IMR-90 (cell line): ENCODE data around the gene FRAS1. TPM values are rescaled to one million over a fixed set of nuclear protein-coding genes. Genes with fewer than 3 reads are reported as not detected.

Source experiments
- ATAC-seq: fragments of 200-7000 bp; cut with Tn5 transposase; 2 replicates; pipeline ENCODE4 v1.9.1; 2020; ENCODE audit warnings: low read depth, mild to moderate bottlenecking, moderate library complexity
- BruUV-seq: library from RNA; stranded (reverse); fragments of 400-500 nt; replicated peaks from 2 replicates; lab custom pipeline; 2021; lab: Mats Ljungman, UMichigan
- CTCF ChIA-PET: fragments of 300-600 bp; formaldehyde crosslinking; extraction: SDS; loops from one replicate; lab custom pipeline; 2021; ENCODE audit warnings: antibody characterized with exemption; lab: Yijun Ruan, JAX
- POLR2A ChIA-PET: fragments of 300-600 bp; sonication (Branson Sonifier 250); formaldehyde crosslinking; loops from one replicate; lab custom pipeline; 2022; ENCODE audit warnings: antibody characterized with exemption; ENCODE audit not compliant: unreplicated experiment; lab: Charles Lee
- DNase-seq: peaks from one replicate; pipeline ENCODE4 v3.0.0; 2013
- H2AFZ ChIP-seq: replicated peaks from 2 replicates; pipeline ENCODE3; 2013; ENCODE audit warnings: low read length, mild to moderate bottlenecking; ENCODE audit not compliant: poor library complexity
- H2AK5ac ChIP-seq: 2 replicates; pipeline ENCODE4 v1.6.1; 2013; ENCODE audit warnings: low read depth, low read length, inconsistent platforms
- H2AK9ac ChIP-seq: replicated peaks from 2 replicates; pipeline ENCODE3; 2013; ENCODE audit warnings: mild to moderate bottlenecking, low read depth, low read length, moderate library complexity; ENCODE audit not compliant: poor library complexity
- H2BK120ac ChIP-seq: 2 replicates; pipeline ENCODE4 v1.6.1; 2013; ENCODE audit warnings: low read depth, low read length, inconsistent platforms
- H2BK15ac ChIP-seq: 3 replicates; pipeline ENCODE4 v1.6.1; 2013; ENCODE audit warnings: low read depth, low read length, inconsistent platforms
- H2BK20ac ChIP-seq: 2 replicates; pipeline ENCODE4 v1.6.1; 2013; ENCODE audit warnings: low read depth, mild to moderate bottlenecking, inconsistent platforms, low read length, moderate library complexity
- H2BK5ac ChIP-seq: 2 replicates; pipeline ENCODE4 v1.6.1; 2013; ENCODE audit warnings: mild to moderate bottlenecking, low read depth, low read length, inconsistent platforms; ENCODE audit not compliant: poor library complexity, severe bottlenecking
- H3K14ac ChIP-seq: replicated peaks from 2 replicates; pipeline ENCODE4 v1.6.1; 2013; ENCODE audit warnings: low read depth, low read length, inconsistent platforms
- H3K18ac ChIP-seq: 2 replicates; pipeline ENCODE4 v1.6.1; 2013; ENCODE audit warnings: low read depth, low read length, control low read depth
- H3K23ac ChIP-seq: 2 replicates; pipeline ENCODE4 v1.6.1; 2013; ENCODE audit warnings: low read depth, low read length, inconsistent platforms
- H3K27ac ChIP-seq: 2 replicates; pipeline ENCODE4 v1.5.1; 2013; ENCODE audit warnings: mild to moderate bottlenecking, control low read depth, low read length; ENCODE audit not compliant: insufficient read depth
- H3K27me3 ChIP-seq: 2 replicates; pipeline ENCODE4 v1.6.1; 2013; ENCODE audit warnings: low read length; ENCODE audit not compliant: control insufficient read depth, insufficient read depth
- H3K36me3 ChIP-seq: 2 replicates; pipeline ENCODE4 v1.6.1; 2013; ENCODE audit warnings: low read length, mixed read lengths; ENCODE audit not compliant: control insufficient read depth, insufficient read depth
- H3K4ac ChIP-seq: 2 replicates; pipeline ENCODE4 v1.6.1; 2013; ENCODE audit warnings: low read depth, low read length, inconsistent platforms
- H3K4me1 ChIP-seq: 2 replicates; pipeline ENCODE4 v1.6.1; 2013; ENCODE audit warnings: low read length, mixed read lengths; ENCODE audit not compliant: control insufficient read depth, insufficient read depth
- H3K4me2 ChIP-seq: 2 replicates; pipeline ENCODE4 v1.6.1; 2013; ENCODE audit warnings: low read depth, mild to moderate bottlenecking, control low read depth, low read length, moderate library complexity
- H3K4me3 ChIP-seq: 2 replicates; pipeline ENCODE4 v1.5.1; 2013; ENCODE audit warnings: low read depth, mild to moderate bottlenecking, control low read depth, low read length, moderate library complexity; ENCODE audit not compliant: insufficient read depth
- H3K56ac ChIP-seq: 2 replicates; pipeline ENCODE4 v1.6.1; 2013; ENCODE audit warnings: low read length, inconsistent platforms; ENCODE audit not compliant: insufficient read depth; ENCODE audit errors: extremely low read depth
- H3K79me1 ChIP-seq, 2 experiments: 2 replicates each; pipeline ENCODE4 v1.6.1; 2013; ENCODE audit warnings: low read length in 2 of 2, inconsistent platforms in 1 of 2, low read depth in 1 of 2
- H3K9ac ChIP-seq: 2 replicates; pipeline ENCODE4 v1.6.1; 2013; ENCODE audit warnings: low read depth, low read length, control low read depth
- H3K9me1 ChIP-seq: 2 replicates; pipeline ENCODE4 v1.6.1; 2013; ENCODE audit warnings: low read length, inconsistent platforms; ENCODE audit not compliant: insufficient read depth
- H3K9me3 ChIP-seq: 2 replicates; pipeline ENCODE4 v1.6.1; 2013; ENCODE audit warnings: low read length; ENCODE audit not compliant: control insufficient read depth, insufficient read depth
- H4K20me1 ChIP-seq: 2 replicates; pipeline ENCODE4 v1.6.1; 2013; ENCODE audit warnings: low read length, inconsistent platforms; ENCODE audit not compliant: insufficient read depth
- H4K5ac ChIP-seq: 2 replicates; pipeline ENCODE4 v1.6.1; 2013; ENCODE audit warnings: mild to moderate bottlenecking, low read depth, low read length, control low read depth
- H4K8ac ChIP-seq, 2 experiments: 2 replicates each; pipeline ENCODE4 v1.6.1; 2013; ENCODE audit warnings: low read depth in 2 of 2, low read length in 2 of 2, control low read depth in 1 of 2, inconsistent platforms in 1 of 2
- H4K91ac ChIP-seq: 2 replicates; pipeline ENCODE4 v1.6.1; 2013; ENCODE audit warnings: low read depth, low read length, inconsistent platforms; ENCODE audit not compliant: insufficient read depth
- MAZ ChIP-seq: IDR thresholded peaks from 2 replicates; pipeline ENCODE4 v1.6.1; 2012; ENCODE audit warnings: low read depth, mild to moderate bottlenecking, low read length, improper control_type of control experiment, moderate library complexity, borderline replicate concordance
- NFE2L2 ChIP-seq: fragments of 150-350 bp; IDR thresholded peaks from 2 replicates; pipeline ENCODE4 v1.6.1; 2016; ENCODE audit warnings: low read depth, mild to moderate bottlenecking, low read length
- WGBS, 2 experiments: methylation state at CpG; one replicate each; pipeline versions ENCODE4 v1.1.5 to v1.1.7; 2013; ENCODE audit warnings: missing lambda C conversion rate in 2 of 2; ENCODE audit not compliant: insufficient read length in 1 of 2; ENCODE audit errors: extremely low coverage in 2 of 2; 5-methylcytosine and 5-hydroxymethylcytosine counted together
- dilution Hi-C: fragments of 300-500 bp; cut with HindIII; formaldehyde crosslinking; loops from one replicate; pipeline ENCODE4 v1.14.3; 2018; ENCODE audit warnings: low sequenced_read_pairs; ENCODE audit not compliant: unreplicated experiment
- in situ Hi-C: fragments of 300-500 bp; cut with MboI; formaldehyde crosslinking; loops from 3 replicates; pipeline ENCODE4 v1.14.3; 2019; ENCODE audit warnings: low sequenced_read_pairs, inconsistent platforms, mixed read lengths
- intact Hi-C: fragments of 100-400 bp; cut with micrococcal nuclease; formaldehyde crosslinking; loops from 2 replicates; pipeline ENCODE4 v1.10.0; 2022
- polyA plus RNA-seq, 3 experiments: library from polyadenylated mRNA; depleted of rRNA; stranded (reverse); fragments of >200 nt; gene quantifications; 2 replicates each; pipeline ENCODE4 v1.2.3, GENCODE V29; 2012; ENCODE audit warnings: low replicate concordance in 1 of 3
- total RNA-seq: library from RNA; depleted of rRNA; stranded (reverse); fragments of >200 nt; gene quantifications from 2 replicates; pipeline ENCODE4 v1.2.3, GENCODE V29; 2012
- TF ChIP-seq, protein P1 (sequence below): conservative IDR thresholded peaks from 2 replicates; pipeline ENCODE4 v1.5.1; 2012; ENCODE audit warnings: mild to moderate bottlenecking, low read depth, low read length, improper control_type of control experiment
- TF ChIP-seq, protein P2 (sequence below): fragments of 150-350 bp; IDR thresholded peaks from 2 replicates; pipeline ENCODE4 v1.6.1; 2016; ENCODE audit warnings: low read depth, mild to moderate bottlenecking, low read length, moderate library complexity, borderline replicate concordance

Gene FRAS1
- total and polyA plus RNA-seq, 2 of the 4 experiments (the other 2 are of a cell fraction) = under 0.01 to 0.03 TPM

DNA sequence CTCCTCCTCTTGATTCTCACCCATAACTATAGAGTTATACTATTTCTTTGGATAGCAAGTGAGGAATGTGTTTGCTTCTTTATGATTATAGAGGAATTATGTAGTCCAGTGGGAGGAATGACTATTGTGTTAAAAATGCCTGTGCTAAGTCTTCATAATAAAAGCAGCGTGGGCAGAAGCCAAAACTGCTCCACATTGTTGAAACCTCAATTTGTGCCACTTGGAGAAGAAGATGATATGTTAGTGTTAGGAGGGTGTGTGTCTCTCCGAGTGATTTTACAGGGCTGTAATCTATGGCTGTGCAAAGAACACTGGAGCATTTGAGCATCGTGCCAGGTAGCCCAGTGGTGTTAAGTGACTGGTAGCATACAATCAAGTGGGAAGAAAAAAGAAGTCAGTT, 74.3 kb downstream of the FRAS1 start:
- Histone ChIP-seq H3K27me3 (no peaks in the 10 kb centered on the region), H4K5ac (no peak overlapping the region), H3K4me3 (no peak overlapping the region), H3K9me1 (no peaks in the 10 kb centered on the region), H4K8ac (no peak overlapping the region), H3K9me3 (no peaks in the 10 kb centered on the region), H2BK15ac (no peak overlapping the region), H4K20me1 (no peaks in the 10 kb centered on the region), H2AFZ (no peak overlapping the region), H3K4me2 (no peak overlapping the region), H4K91ac (no peak overlapping the region), H2BK5ac (no peak overlapping the region), H3K79me1 (no peaks in the 10 kb centered on the region), H3K27ac (no peak overlapping the region), H3K36me3 (no peaks in the 10 kb centered on the region), H3K14ac (no peak overlapping the region), H2BK120ac (no peak overlapping the region), H3K56ac (no peak overlapping the region), H2AK9ac (no peak overlapping the region), H2AK5ac (no peak overlapping the region), H3K23ac (no peak overlapping the region), H3K4ac (no peak overlapping the region), H3K9ac (no peak overlapping the region), H2BK20ac (no peak overlapping the region), H3K18ac (no peak overlapping the region), H3K4me1 (no peaks in the 10 kb centered on the region)
- ChIA-PET POLR2A (no interaction called here), CTCF (no interaction called here)
- WGBS, 2 experiments = 83% methylated on average over 2 of the region's 3 CpGs; no CpG with 5 or more reads in 1 of the 2 experiments
- ATAC-seq (no peak), DNase-seq (no peak)
- dilution Hi-C loops (no loop called here), in situ Hi-C loops (no loop called here), intact Hi-C loops (no loop called here)
- no peak for TF ChIP-seq MAZ
- TF ChIP-seq, protein P1, sequence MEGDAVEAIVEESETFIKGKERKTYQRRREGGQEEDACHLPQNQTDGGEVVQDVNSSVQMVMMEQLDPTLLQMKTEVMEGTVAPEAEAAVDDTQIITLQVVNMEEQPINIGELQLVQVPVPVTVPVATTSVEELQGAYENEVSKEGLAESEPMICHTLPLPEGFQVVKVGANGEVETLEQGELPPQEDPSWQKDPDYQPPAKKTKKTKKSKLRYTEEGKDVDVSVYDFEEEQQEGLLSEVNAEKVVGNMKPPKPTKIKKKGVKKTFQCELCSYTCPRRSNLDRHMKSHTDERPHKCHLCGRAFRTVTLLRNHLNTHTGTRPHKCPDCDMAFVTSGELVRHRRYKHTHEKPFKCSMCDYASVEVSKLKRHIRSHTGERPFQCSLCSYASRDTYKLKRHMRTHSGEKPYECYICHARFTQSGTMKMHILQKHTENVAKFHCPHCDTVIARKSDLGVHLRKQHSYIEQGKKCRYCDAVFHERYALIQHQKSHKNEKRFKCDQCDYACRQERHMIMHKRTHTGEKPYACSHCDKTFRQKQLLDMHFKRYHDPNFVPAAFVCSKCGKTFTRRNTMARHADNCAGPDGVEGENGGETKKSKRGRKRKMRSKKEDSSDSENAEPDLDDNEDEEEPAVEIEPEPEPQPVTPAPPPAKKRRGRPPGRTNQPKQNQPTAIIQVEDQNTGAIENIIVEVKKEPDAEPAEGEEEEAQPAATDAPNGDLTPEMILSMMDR = no peak
- no peak for TF ChIP-seq NFE2L2
- TF ChIP-seq, protein P2, sequence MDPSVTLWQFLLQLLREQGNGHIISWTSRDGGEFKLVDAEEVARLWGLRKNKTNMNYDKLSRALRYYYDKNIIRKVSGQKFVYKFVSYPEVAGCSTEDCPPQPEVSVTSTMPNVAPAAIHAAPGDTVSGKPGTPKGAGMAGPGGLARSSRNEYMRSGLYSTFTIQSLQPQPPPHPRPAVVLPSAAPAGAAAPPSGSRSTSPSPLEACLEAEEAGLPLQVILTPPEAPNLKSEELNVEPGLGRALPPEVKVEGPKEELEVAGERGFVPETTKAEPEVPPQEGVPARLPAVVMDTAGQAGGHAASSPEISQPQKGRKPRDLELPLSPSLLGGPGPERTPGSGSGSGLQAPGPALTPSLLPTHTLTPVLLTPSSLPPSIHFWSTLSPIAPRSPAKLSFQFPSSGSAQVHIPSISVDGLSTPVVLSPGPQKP = no peak
- BruUV-seq = no TSS peak
